AG04449 (cell line): Measurements from ENCODE around the gene NBEAL1.
A peak's percentile ranks its signal among the peaks of the same experiment; 100 is the strongest.
"Not testable (repeated sequence)": the region's sequence is repeated elsewhere in the genome, so short reads cannot be mapped to it uniquely, and the experiment has no call there.

ENCODE experiments used
- CTCF ChIA-PET: fragments of 350-600 bp; formaldehyde crosslinking; extraction: SDS; loops from one replicate; lab custom pipeline; 2021; ENCODE audit warnings: antibody characterized with exemption; lab: Yijun Ruan, JAX
- POLR2A ChIA-PET: fragments of 400-600, 350-600 bp; formaldehyde crosslinking; extraction: SDS; loops from one replicate; lab custom pipeline; 2020; ENCODE audit warnings: antibody characterized with exemption, inconsistent platforms; lab: Yijun Ruan, JAX
- DNase-seq: peaks from one replicate; pipeline ENCODE4 v3.0.0-alpha.2; 2010; ENCODE audit warnings: low read depth, low spot score
- H3K4me3 ChIP-seq: 2 replicates; pipeline ENCODE4 v1.5.1; 2011; ENCODE audit warnings: low read depth, mild to moderate bottlenecking, control low read depth, low read length
- TF ChIP-seq, protein P1 (sequence below): IDR thresholded peaks from one replicate; pipeline ENCODE4 v1.5.1; 2011; ENCODE audit warnings: mild to moderate bottlenecking, moderate library complexity, low read length, control low read depth, inconsistent platforms; ENCODE audit not compliant: insufficient read depth; ENCODE audit errors: missing control alignments

The NBEAL1 gene

GRCh38 chr2:202990501-202990900, 24.2 kb upstream of the NBEAL1 start:
- no peak for DNase-seq
- H3K4me3 ChIP-seq, result no peak overlapping the region
- ChIA-PET POLR2A (no interaction called here), CTCF (no interaction called here)
- TF ChIP-seq, protein P1, sequence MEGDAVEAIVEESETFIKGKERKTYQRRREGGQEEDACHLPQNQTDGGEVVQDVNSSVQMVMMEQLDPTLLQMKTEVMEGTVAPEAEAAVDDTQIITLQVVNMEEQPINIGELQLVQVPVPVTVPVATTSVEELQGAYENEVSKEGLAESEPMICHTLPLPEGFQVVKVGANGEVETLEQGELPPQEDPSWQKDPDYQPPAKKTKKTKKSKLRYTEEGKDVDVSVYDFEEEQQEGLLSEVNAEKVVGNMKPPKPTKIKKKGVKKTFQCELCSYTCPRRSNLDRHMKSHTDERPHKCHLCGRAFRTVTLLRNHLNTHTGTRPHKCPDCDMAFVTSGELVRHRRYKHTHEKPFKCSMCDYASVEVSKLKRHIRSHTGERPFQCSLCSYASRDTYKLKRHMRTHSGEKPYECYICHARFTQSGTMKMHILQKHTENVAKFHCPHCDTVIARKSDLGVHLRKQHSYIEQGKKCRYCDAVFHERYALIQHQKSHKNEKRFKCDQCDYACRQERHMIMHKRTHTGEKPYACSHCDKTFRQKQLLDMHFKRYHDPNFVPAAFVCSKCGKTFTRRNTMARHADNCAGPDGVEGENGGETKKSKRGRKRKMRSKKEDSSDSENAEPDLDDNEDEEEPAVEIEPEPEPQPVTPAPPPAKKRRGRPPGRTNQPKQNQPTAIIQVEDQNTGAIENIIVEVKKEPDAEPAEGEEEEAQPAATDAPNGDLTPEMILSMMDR, result no peak

- H3K4me3 ChIP-seq, CTCF ChIA-PET, POLR2A ChIA-PET, DNase-seq: not testable (repeated sequence)
These were observed 17.6 kb upstream of the NBEAL1 start for GRCh38 chr2:202997113-202997512.

DNA sequence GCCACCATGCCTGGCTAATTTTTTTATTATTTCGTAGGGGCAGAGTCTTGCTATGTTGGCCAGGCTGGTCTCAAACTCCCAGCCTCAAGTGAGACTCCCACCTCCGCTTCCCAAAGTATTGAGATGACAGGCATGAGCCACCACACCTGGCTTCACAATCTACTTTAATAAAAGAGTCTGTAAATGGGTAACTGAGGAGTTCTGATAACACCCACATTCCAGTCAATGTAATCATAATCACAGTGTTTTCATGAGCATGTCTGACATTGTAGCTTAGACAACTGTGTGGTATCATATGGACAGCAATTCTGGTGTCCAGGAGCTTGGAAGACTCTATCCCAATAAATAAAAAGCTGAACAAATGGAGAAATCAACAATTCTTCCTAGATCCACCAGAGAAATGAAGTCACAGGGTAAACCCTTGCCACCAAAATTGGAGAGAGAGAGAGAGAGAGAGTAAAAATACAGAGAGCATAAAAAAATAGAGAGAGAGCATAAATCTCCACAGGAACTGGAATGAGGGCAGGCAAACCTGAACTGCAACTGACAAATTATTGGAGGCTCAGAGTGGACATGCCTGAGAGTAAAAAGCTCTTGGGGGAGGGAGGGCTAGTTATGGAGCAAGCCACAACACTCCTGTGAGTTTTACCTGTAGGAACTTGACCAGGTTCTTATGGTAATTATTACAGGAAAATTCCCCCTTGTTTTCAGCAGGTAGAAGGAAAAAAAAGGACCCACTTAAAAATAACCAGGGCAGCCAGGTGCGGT, 12.4 kb upstream of the NBEAL1 start:
- POLR2A ChIA-PET, result no interaction called here
- TF ChIP-seq, protein P1, result no peak
- CTCF ChIA-PET, result no interaction called here
- DNase-seq, result no peak
- no peak overlapping the region for H3K4me3 ChIP-seq

GRCh38 chr2:203003716-203004115, 11.0 kb upstream of the NBEAL1 start:
- DNase-seq, result no peak
- TF ChIP-seq, protein P1, result no peak
- CTCF ChIA-PET, result no interaction called here
- H3K4me3 ChIP-seq, result no peak overlapping the region
- POLR2A ChIA-PET, result no interaction called here

GRCh38 chr2:203016716-203017115, 2.0 kb downstream of the NBEAL1 start:
- ChIA-PET POLR2A (no interaction called here), CTCF (no interaction called here)
- TF ChIP-seq, protein P1, result no peak
- no peak for DNase-seq
- H3K4me3 ChIP-seq, result peak overlapping the region; percentile 44

DNA sequence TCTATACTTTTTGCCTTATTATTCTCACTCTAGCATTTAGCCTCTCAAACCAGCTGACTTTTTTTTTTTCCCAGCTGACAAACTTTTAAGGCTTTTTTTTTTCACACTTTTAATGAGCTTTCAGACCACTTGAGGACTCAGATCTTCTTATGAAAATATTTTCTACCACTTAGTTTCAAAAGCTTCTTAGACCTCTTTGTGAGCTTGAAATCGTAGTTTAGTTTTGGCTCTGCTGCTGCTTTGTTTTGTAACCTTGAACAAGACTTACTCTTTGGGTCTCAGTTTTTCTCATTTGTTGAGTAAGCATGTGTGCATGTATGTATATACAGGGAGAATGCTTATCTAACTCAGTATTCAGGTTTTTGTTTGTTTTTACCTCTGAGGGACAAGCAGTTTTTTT, 3.5 kb downstream of the NBEAL1 start:
- TF ChIP-seq, protein P1, result no peak
- H3K4me3 ChIP-seq, result peak overlapping the region; percentile 44
- ChIA-PET POLR2A (no interaction called here), CTCF (interaction anchor here (1.0 kb wide), 1 partner anchor 430 kb away, joined by 3 read pairs; no protein-coding TSS in a partner anchor)
- DNase-seq, result no peak

GRCh38 chr2:203019142-203019541, 4.5 kb downstream of the NBEAL1 start:
- CTCF ChIA-PET, result no interaction called here
- TF ChIP-seq, protein P1, result no peak
- H3K4me3 ChIP-seq, result no peak overlapping the region
- no peak for DNase-seq
- POLR2A ChIA-PET, result no interaction called here
